Esophagus (tissue), 2 donors: Measurements from ENCODE around the gene JUN. TPM values are rescaled to one million over a fixed set of nuclear protein-coding genes. Genes with fewer than 3 reads are reported as not detected.
A peak's percentile ranks its signal among the peaks of the same experiment; 100 is the strongest.

Experiments
- H3K27ac ChIP-seq, 2 donors: one replicate each; pipeline ENCODE4 v1.5.1; 2013; ENCODE audit warnings: low read depth in 2 of 2, mild to moderate bottlenecking in 2 of 2, inconsistent platforms in 1 of 2, low read length in 1 of 2, moderate library complexity in 1 of 2
- H3K27me3 ChIP-seq, 2 donors: one replicate each; pipeline ENCODE4 v1.6.1; 2013; ENCODE audit warnings: low read length in 2 of 2, control low read depth in 1 of 2, mild to moderate bottlenecking in 1 of 2; ENCODE audit not compliant: insufficient read depth in 2 of 2, control insufficient read depth in 1 of 2
- H3K36me3 ChIP-seq, 2 donors: one replicate each; pipeline ENCODE4 v1.6.1; 2013; ENCODE audit warnings: low read length in 1 of 2; ENCODE audit not compliant: control insufficient read depth in 2 of 2, insufficient read depth in 2 of 2
- H3K4me1 ChIP-seq, 2 donors: one replicate each; pipeline ENCODE4 v1.6.1; 2013; ENCODE audit warnings: low read length in 1 of 2; ENCODE audit not compliant: control insufficient read depth in 2 of 2, insufficient read depth in 2 of 2
- H3K4me3 ChIP-seq, 2 donors: one replicate each; pipeline ENCODE4 v1.5.1; 2013; ENCODE audit warnings: low read length in 2 of 2, mild to moderate bottlenecking in 2 of 2, low read depth in 1 of 2, moderate library complexity in 1 of 2
- H3K9me3 ChIP-seq, 2 donors: one replicate each; pipeline ENCODE4 v1.6.1; 2013; ENCODE audit warnings: mild to moderate bottlenecking in 2 of 2, low read depth in 1 of 2, low read length in 1 of 2, moderate library complexity in 1 of 2; ENCODE audit not compliant: control insufficient read depth in 2 of 2, insufficient read depth in 1 of 2
- WGBS, 2 donors: extraction: QIAGEN DNeasy Blood & Tissue Kit; methylation state at CpG; one replicate each; pipeline ENCODE4 v1.1.7; 2013; 5-methylcytosine and 5-hydroxymethylcytosine counted together
- polyA plus RNA-seq, 2 donors: library from polyadenylated mRNA; stranded (reverse); fragments of 200-250 nt; gene quantifications; one replicate each; pipeline ENCODE4 v1.2.3, GENCODE V29; 2013
- donor health status: healthy with polysubstance abuse.
- donor health status: Bipolar disorder and iron deficiency.

JUN gene
- polyA plus RNA-seq, 2 donors, result 31.2 to 42.9 TPM

GRCh38 chr1:58779801-58780382 is 4.0 kb downstream of the JUN start:
- no peaks in the 10 kb centered on the region for H3K27me3 ChIP-seq
- WGBS, 2 donors, result 26 to 33% methylated on average over 4 of the region's 4 CpGs
- H3K4me3 ChIP-seq, result no peak overlapping the region
- no peaks in the 10 kb centered on the region for H3K4me1 ChIP-seq
- peak overlapping the region in 1 of 2 donors; percentile 57 for H3K27ac ChIP-seq
- H3K9me3 ChIP-seq, result no peaks in the 10 kb centered on the region
- H3K36me3 ChIP-seq, result peaks cover 0 to 8% of the 10 kb centered on the region in 2 donors

- no peaks in the 10 kb centered on the region for H3K4me1 ChIP-seq
- H3K9me3 ChIP-seq, result no peaks in the 10 kb centered on the region
- H3K27ac ChIP-seq, result peak overlapping the region in 1 of 2 donors; percentile 58
- 44 to 46% methylated on average over 2 of the region's 2 CpGs for WGBS, 2 donors
- no peaks in the 10 kb centered on the region for H3K27me3 ChIP-seq
- peaks cover 0 to 8% of the 10 kb centered on the region in 2 donors for H3K36me3 ChIP-seq
- H3K4me3 ChIP-seq, result no peak overlapping the region
These were observed 4.6 kb downstream of the JUN start for GRCh38 chr1:58779059-58779754.

DNA sequence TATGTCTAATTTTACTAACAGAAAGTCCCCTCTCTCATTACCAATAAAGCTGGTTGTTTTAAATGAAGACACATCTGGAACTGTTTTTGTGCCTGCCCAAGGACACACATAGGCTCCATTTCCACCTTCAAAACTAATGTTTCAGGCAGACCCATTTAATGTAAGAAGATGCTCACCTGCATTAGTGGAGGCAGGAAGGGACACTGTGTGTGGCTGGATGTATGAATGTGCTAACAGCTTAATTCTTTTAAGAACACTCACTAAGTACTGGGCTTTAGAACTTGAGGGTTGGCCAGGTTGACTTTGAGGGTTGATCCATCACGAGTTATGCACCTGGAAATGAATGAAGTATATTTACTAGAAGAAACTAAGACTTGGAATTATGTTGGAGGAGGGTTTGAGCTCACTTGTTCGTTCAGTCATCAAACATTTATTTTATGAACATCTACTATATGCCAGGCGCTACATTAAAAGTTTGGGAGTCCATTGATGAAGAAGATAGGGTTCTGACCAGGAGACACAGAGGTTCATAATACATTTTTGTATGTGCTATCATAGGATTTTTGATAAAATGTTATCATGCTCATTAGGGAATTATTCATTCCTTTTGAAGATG is 5.4 kb downstream of the JUN start:
- 75 to 76% methylated on average over 3 of the region's 3 CpGs for WGBS, 2 donors
- H3K4me1 ChIP-seq, result no peaks in the 10 kb centered on the region
- H3K9me3 ChIP-seq, result no peaks in the 10 kb centered on the region
- H3K27me3 ChIP-seq, result no peaks in the 10 kb centered on the region
- H3K27ac ChIP-seq, result peak overlapping the region in 1 of 2 donors; percentile 58
- peaks cover 0 to 8% of the 10 kb centered on the region in 2 donors for H3K36me3 ChIP-seq
- H3K4me3 ChIP-seq, result no peak overlapping the region

DNA sequence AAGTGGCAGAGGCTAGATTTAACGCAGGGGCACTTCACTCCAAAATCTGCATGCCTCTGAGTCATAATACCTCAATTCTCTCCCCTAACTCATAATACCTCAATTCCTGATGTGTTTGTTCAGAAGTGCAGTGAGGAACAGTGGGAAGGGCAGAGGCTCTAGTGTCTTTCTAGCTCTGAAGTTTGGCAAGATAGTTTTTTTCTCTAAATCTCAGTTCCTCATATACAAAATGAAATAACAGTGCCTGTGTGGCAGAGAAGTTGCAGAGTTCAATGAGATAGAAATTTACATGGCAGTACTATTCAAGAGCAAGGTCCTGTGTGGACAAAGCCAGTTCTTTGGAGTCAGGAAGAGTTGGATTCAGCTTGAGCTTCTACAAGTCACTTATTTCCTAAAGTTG is 9.8 kb downstream of the JUN start:
- Histone ChIP-seq H3K36me3 (no peaks in the 10 kb centered on the region), H3K4me1 (peaks cover 2 to 6% of the 10 kb centered on the region in 2 donors), H3K27ac (peak overlapping the region in 1 of 2 donors; percentile 9), H3K4me3 (no peak overlapping the region), H3K27me3 (no peaks in the 10 kb centered on the region), H3K9me3 (no peaks in the 10 kb centered on the region)
- WGBS, 2 donors, result 68 to 86% methylated on average over 1 of the region's 1 CpG

DNA sequence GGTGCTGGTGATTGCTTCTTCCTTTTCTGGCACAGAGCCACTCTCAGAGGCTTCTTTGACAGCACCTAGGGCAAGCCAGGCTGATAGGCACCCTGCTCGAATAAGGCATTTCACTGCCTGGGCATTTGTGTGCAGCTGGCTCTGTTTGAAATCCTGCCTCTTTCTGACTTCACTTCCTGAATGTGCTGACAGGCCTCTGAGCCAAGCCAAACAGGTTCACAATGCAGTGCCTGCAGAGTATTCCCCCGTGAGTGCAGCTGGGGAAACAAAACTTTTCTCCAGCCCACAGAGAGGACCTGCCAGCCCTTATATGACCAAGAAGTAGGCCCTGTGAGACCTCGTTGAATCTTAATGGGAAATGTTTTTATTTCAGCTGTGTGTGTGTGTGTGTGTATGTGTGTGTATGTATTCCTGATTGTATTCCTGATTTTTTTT is 10.4 kb downstream of the JUN start:
- Histone ChIP-seq H3K27me3 (no peaks in the 10 kb centered on the region), H3K9me3 (no peaks in the 10 kb centered on the region), H3K4me3 (no peak overlapping the region), H3K36me3 (no peaks in the 10 kb centered on the region), H3K27ac (peak overlapping the region; percentile 49 to 80), H3K4me1 (peaks cover 2 to 6% of the 10 kb centered on the region in 2 donors)
- 7 to 9% methylated on average over 3 of the region's 3 CpGs for WGBS, 2 donors

- H3K27ac ChIP-seq, result peak overlapping the region in 1 of 2 donors; percentile 22
- peaks cover 2 to 6% of the 10 kb centered on the region in 2 donors for H3K4me1 ChIP-seq
- no peaks in the 10 kb centered on the region for H3K36me3 ChIP-seq
- H3K27me3 ChIP-seq, result no peaks in the 10 kb centered on the region
- 41 to 52% methylated on average over 9 of the region's 9 CpGs for WGBS, 2 donors
- H3K9me3 ChIP-seq, result no peaks in the 10 kb centered on the region
- no peak overlapping the region for H3K4me3 ChIP-seq
These were observed 14.0 kb downstream of the JUN start for GRCh38 chr1:58769809-58770320.

- Histone ChIP-seq H3K4me1 (peaks cover 2 to 6% of the 10 kb centered on the region in 2 donors), H3K9me3 (no peaks in the 10 kb centered on the region), H3K4me3 (no peak overlapping the region), H3K27me3 (no peaks in the 10 kb centered on the region), H3K36me3 (no peaks in the 10 kb centered on the region), H3K27ac (peak overlapping the region in 1 of 2 donors; percentile 22)
- WGBS, 2 donors, result 28 to 30% methylated on average over 22 of the region's 22 CpGs
These were observed 14.7 kb downstream of the JUN start for GRCh38 chr1:58768971-58769808.

DNA sequence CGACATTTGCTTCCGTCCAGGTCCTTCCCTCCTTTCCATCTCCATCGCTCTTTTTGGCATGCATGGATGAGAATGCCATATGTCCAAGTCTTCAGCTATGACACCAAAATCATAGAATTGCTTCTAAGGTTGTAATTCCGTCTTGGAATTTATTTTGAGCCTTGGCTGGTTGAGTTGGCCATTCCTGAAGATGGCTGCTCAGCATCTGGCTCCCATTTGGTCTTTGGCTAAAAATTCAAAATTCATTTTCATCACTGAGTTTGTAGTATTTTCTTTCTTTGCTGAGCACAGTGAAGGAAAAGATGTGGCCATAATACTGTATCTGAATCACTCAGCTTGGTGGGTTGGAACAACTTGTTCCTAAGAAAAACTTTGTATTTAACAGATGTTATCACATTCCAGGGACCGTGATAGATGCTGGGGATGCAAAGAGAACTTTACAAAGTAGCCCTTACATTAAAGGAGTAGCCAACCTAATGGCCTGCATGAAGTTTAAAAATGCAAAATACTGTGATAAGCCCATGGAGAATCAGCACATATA is 15.6 kb downstream of the JUN start:
- Histone ChIP-seq H3K27ac (no peak overlapping the region), H3K36me3 (no peaks in the 10 kb centered on the region)
- 91 to 95% methylated on average over 5 of the region's 5 CpGs for WGBS, 2 donors

DNA sequence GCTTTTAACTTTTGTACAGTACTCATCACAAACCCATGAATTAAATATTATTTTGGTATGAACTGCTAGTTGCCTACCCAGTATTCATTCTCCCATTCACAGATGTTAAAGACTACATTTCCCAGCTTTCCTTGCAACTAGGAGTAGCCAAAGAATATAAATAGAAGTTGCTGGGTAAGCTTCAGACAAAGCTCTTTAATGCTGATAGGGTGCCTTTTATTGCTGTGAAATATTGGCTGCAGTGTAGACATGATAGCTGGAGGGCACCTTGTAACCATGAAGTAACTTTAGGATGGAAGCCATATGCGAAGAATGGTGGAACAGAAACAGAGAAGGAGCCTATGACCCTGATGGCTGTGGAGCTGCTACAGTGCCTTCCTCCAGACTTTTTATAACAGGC is 16.7 kb downstream of the JUN start:
- no peaks in the 10 kb centered on the region for H3K27me3 ChIP-seq
- no peaks in the 10 kb centered on the region for H3K36me3 ChIP-seq
- H3K4me3 ChIP-seq, result no peak overlapping the region
- no peak overlapping the region for H3K27ac ChIP-seq
- WGBS, 2 donors, result 86 to 87% methylated on average over 1 of the region's 1 CpG
- H3K4me1 ChIP-seq, result peaks cover 0 to 3% of the 10 kb centered on the region in 2 donors
- no peaks in the 10 kb centered on the region for H3K9me3 ChIP-seq

More for the DNA sequence above, 15.6 kb downstream of the JUN start:
- Histone ChIP-seq H3K4me3 (no peak overlapping the region), H3K4me1 (peaks cover 2 to 4% of the 10 kb centered on the region in 2 donors), H3K9me3 (no peaks in the 10 kb centered on the region), H3K27me3 (no peaks in the 10 kb centered on the region)
